SK-N-SH (cell line): ENCODE data around the gene HAUS1. TPM values are rescaled to one million over a fixed set of nuclear protein-coding genes. Genes with fewer than 3 reads are reported as not detected.
A peak's percentile ranks its signal among the peaks of the same experiment; 100 is the strongest.

Experiments used
- CTCF ChIA-PET: fragments of 300-600, 350-600 bp; formaldehyde crosslinking; extraction: SDS; loops from one replicate; lab custom pipeline; 2021; lab: Yijun Ruan, JAX
- POLR2A ChIA-PET: fragments of 350-600 bp; sonication (Branson Sonifier 250); formaldehyde crosslinking; extraction: SDS; loops from one replicate; lab custom pipeline; 2020; ENCODE audit warnings: antibody characterized with exemption, inconsistent platforms; lab: Yijun Ruan, JAX
- DNase-seq: peaks from one replicate; pipeline ENCODE4 v3.0.0; 2012
- H2AFZ ChIP-seq: fragments of 200-600 bp; sonication (generic); 2 replicates; pipeline ENCODE4 v1.8.1; 2016; ENCODE audit warnings: antibody characterized with exemption, mild to moderate bottlenecking, low read depth
- H3F3A ChIP-seq: fragments of 200-600 bp; sonication (generic); replicated peaks from 2 replicates; pipeline ENCODE3; 2016; ENCODE audit warnings: antibody characterized with exemption, mild to moderate bottlenecking; ENCODE audit not compliant: insufficient read depth
- H3K27ac ChIP-seq, 2 experiments: fragments of 200-500 bp in 1 of 2; fragments of 200-600 bp in 1 of 2; sonication (Bioruptor generic) in 1 of 2; sonication (generic), shearing (Covaris generic) in 1 of 2; 2 replicates each; pipeline versions ENCODE4 v1.5.1 to v1.6.1; 2014 to 2016; ENCODE audit warnings: low read depth in 2 of 2, inconsistent platforms in 1 of 2, low read length in 1 of 2, mild to moderate bottlenecking in 1 of 2, mixed read lengths in 1 of 2
- H3K27me3 ChIP-seq: fragments of 200-600 bp; sonication (generic), shearing (Covaris generic); 2 replicates; pipeline ENCODE4 v1.6.1; 2016; ENCODE audit warnings: mixed run types; ENCODE audit not compliant: insufficient read depth
- H3K36me3 ChIP-seq, 2 experiments: fragments of 200-500 bp in 1 of 2; fragments of 200-600 bp in 1 of 2; sonication (Bioruptor generic) in 1 of 2; sonication (generic) in 1 of 2; replicated peaks in 1 of 2; 2 replicates each; pipeline versions ENCODE3 to v1.5.1; 2014 to 2016; ENCODE audit warnings: low read length in 1 of 2, mild to moderate bottlenecking in 1 of 2; ENCODE audit not compliant: insufficient read depth in 2 of 2, control insufficient read depth in 1 of 2
- H3K4me1 ChIP-seq, 2 experiments: fragments of 200-500 bp in 1 of 2; fragments of 200-600 bp in 1 of 2; sonication (Bioruptor generic) in 1 of 2; sonication (generic), shearing (Covaris generic) in 1 of 2; 2 replicates each; pipeline versions ENCODE4 v1.5.1 to v1.6.1; 2014 to 2016; ENCODE audit warnings: low read depth in 1 of 2, low read length in 1 of 2, mixed run types in 1 of 2; ENCODE audit not compliant: insufficient read depth in 2 of 2, control insufficient read depth in 1 of 2
- H3K4me2 ChIP-seq: fragments of 200-600 bp; sonication (generic), shearing (Covaris generic); 2 replicates; pipeline ENCODE4 v1.6.1; 2017; ENCODE audit warnings: mixed run types
- H3K4me3 ChIP-seq, 2 experiments: fragments of 200-500 bp in 1 of 2; fragments of 200-600 bp in 1 of 2; sonication (Bioruptor generic) in 1 of 2; sonication (generic), shearing (Covaris generic) in 1 of 2; 2 replicates each; pipeline versions ENCODE4 v1.5.1 to v1.8.1; 2014 to 2016; ENCODE audit warnings: low read depth in 2 of 2, inconsistent platforms in 1 of 2, low read length in 1 of 2, mild to moderate bottlenecking in 1 of 2, mixed read lengths in 1 of 2, moderate library complexity in 1 of 2
- H3K79me2 ChIP-seq: fragments of 200-600 bp; sonication (generic); 2 replicates; pipeline ENCODE4 v1.8.1; 2017; ENCODE audit warnings: mild to moderate bottlenecking; ENCODE audit not compliant: insufficient read depth
- H3K9ac ChIP-seq: fragments of 200-600 bp; sonication (generic); 2 replicates; pipeline ENCODE4 v1.6.1; 2017; ENCODE audit warnings: mixed run types
- H3K9me2 ChIP-seq: fragments of 200-600 bp; sonication (generic); 2 replicates; pipeline ENCODE4 v1.6.1; 2017; ENCODE audit warnings: mixed run types
- H3K9me3 ChIP-seq: fragments of 200-600 bp; sonication (generic); 2 replicates; pipeline ENCODE4 v1.6.1; 2017; ENCODE audit warnings: mixed run types, mild to moderate bottlenecking, moderate library complexity
- H4K20me1 ChIP-seq: fragments of 200-600 bp; sonication (generic); 2 replicates; pipeline ENCODE4 v1.6.1; 2017; ENCODE audit warnings: mild to moderate bottlenecking, mixed run types; ENCODE audit not compliant: insufficient read depth
- EZH2phosphoT487 ChIP-seq: fragments of 200-600 bp; sonication (generic); IDR thresholded peaks from 2 replicates; pipeline ENCODE4 v1.6.1; 2017; ENCODE audit warnings: low read depth, mixed run types, mild to moderate bottlenecking, antibody characterized with exemption, moderate library complexity, borderline replicate concordance
- FOXM1 ChIP-seq: IDR thresholded peaks from 2 replicates; pipeline ENCODE4 v1.4.0; 2012; ENCODE audit warnings: low read depth, mild to moderate bottlenecking
- GATA2 ChIP-seq: sonication (generic); formaldehyde crosslinking; IDR thresholded peaks from 2 replicates; pipeline ENCODE4 v1.5.0; 2020; ENCODE audit warnings: mild to moderate bottlenecking, missing genetic modification reagents
- IRF3 ChIP-seq: fragments of 150-350 bp; IDR thresholded peaks from 2 replicates; pipeline ENCODE4 v1.6.1; 2016; ENCODE audit warnings: mild to moderate bottlenecking, low read depth, low read length
- MEF2A ChIP-seq: IDR thresholded peaks from 2 replicates; pipeline ENCODE4 v1.4.0; 2012; ENCODE audit warnings: low read depth, borderline replicate concordance
- MXI1 ChIP-seq: IDR thresholded peaks from 2 replicates; pipeline ENCODE4 v1.6.1; 2012; ENCODE audit warnings: mild to moderate bottlenecking, low read depth, low read length, improper control_type of control experiment
- NRF1 ChIP-seq: IDR thresholded peaks from 2 replicates; pipeline ENCODE4 v1.6.1; 2012; ENCODE audit warnings: low read depth, mild to moderate bottlenecking, low read length
- PBX3 ChIP-seq: IDR thresholded peaks from 2 replicates; pipeline ENCODE4; 2012
- RAD21 ChIP-seq: IDR thresholded peaks from 2 replicates; pipeline ENCODE4 v1.6.1; 2012; ENCODE audit warnings: mild to moderate bottlenecking, low read length
- RCOR1 ChIP-seq: fragments of 150-350 bp; IDR thresholded peaks from 2 replicates; pipeline ENCODE4 v1.6.1; 2017; ENCODE audit warnings: antibody characterized with exemption, low read length
- RFX5 ChIP-seq: IDR thresholded peaks from 2 replicates; pipeline ENCODE4 v1.6.1; 2012; ENCODE audit warnings: mild to moderate bottlenecking, improper control_type of control experiment, low read length
- RXRA ChIP-seq: IDR thresholded peaks from 2 replicates; pipeline ENCODE4 v1.4.0; 2012; ENCODE audit warnings: low read depth, mild to moderate bottlenecking, borderline replicate concordance
- SIN3A ChIP-seq: IDR thresholded peaks from 2 replicates; pipeline ENCODE4 v1.6.1; 2012; ENCODE audit warnings: low read depth, mild to moderate bottlenecking, low read length, moderate library complexity, borderline replicate concordance
- TAF1 ChIP-seq: IDR thresholded peaks from 2 replicates; pipeline ENCODE4 v1.6.1; 2012; ENCODE audit warnings: low read depth, mild to moderate bottlenecking, low read length, moderate library complexity, borderline replicate concordance
- TCF12 ChIP-seq: IDR thresholded peaks from 2 replicates; pipeline ENCODE4 v1.4.0; 2012
- TEAD4 ChIP-seq: IDR thresholded peaks from 2 replicates; pipeline ENCODE4 v1.4.0; 2012; ENCODE audit warnings: mild to moderate bottlenecking, borderline replicate concordance; ENCODE audit not compliant: insufficient read depth
- YY1 ChIP-seq: IDR thresholded peaks from 2 replicates; pipeline ENCODE4 v1.4.0; 2012; ENCODE audit warnings: low read depth, mild to moderate bottlenecking
- ZBTB33 ChIP-seq: IDR thresholded peaks from 2 replicates; pipeline ENCODE4 v1.4.0; 2012; ENCODE audit warnings: low read depth, borderline replicate concordance
- WGBS: methylation state at CpG from one replicate; pipeline ENCODE4 v1.1.6; 2017; ENCODE audit warnings: low lambda C conversion rate; 5-methylcytosine and 5-hydroxymethylcytosine counted together
- polyA plus RNA-seq, 3 experiments: library from polyadenylated mRNA; depleted of rRNA; stranded (reverse); fragments of >200 nt; gene quantifications; 2 replicates each; pipeline ENCODE4 v1.2.3, GENCODE V29; 2012
- TF ChIP-seq, protein P1 (sequence below): IDR thresholded peaks from 2 replicates; pipeline ENCODE4 v1.4.0; 2012; ENCODE audit warnings: low read depth
- TF ChIP-seq, protein P2 (sequence below): IDR thresholded peaks from 2 replicates; pipeline ENCODE4 v1.4.0; 2012; ENCODE audit warnings: low read depth, borderline replicate concordance

The HAUS1 gene
- polyA plus RNA-seq, 1 of the 3 experiments (the other 2 are of a cell fraction), result 55.2 TPM

DNA sequence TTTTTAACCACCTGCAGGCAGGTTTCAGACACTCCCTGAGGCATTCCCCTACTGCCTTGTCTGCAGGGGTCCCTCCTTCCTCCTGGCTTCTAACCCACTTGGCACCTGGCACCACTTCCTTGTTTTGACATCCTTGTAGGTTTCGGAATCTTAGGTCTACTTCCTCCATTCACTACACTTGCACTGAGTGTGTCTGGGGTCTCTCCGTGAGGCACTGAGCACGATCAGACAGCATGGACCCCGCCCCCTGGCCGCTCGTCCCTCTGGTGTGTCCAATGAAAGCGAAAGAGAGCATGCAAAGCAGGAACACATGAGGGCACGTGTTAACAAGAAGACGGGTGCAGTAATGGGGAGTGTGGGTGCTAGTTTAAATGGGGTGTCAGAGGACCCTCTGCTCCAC, 63.8 kb downstream of the HAUS1 start:
- Histone ChIP-seq H3K4me1 (peaks cover 1 to 9% of the 10 kb centered on the region in 2 experiments; a peak in 2 of 4 replicates), H3K9ac (no peak overlapping the region), H4K20me1 (no peaks in the 10 kb centered on the region), H3K9me3 (no peaks in the 10 kb centered on the region), H3K9me2 (no peaks in the 10 kb centered on the region), H3K4me3 (no peak overlapping the region), H3F3A (peaks cover 9% of the 10 kb centered on the region), H3K79me2 (no peaks in the 10 kb centered on the region), H3K36me3 (no peaks in the 10 kb centered on the region), H2AFZ (no peak overlapping the region), H3K27ac (no peak overlapping the region), H3K27me3 (no peaks in the 10 kb centered on the region), H3K4me2 (no peak overlapping the region)
- WGBS, result 96% methylated on average over 9 of the region's 9 CpGs
- ChIA-PET POLR2A (no interaction called here), CTCF (no interaction called here)
- TF ChIP-seq EZH2phosphoT487 (no peak), RAD21 (no peak), MEF2A (no peak), FOXM1 (no peak), YY1 (no peak), TEAD4 (no peak), SIN3A (no peak), ZBTB33 (no peak), GATA2 (CRISPR knock-in tag) (no peak)
- TF ChIP-seq, protein P1, sequence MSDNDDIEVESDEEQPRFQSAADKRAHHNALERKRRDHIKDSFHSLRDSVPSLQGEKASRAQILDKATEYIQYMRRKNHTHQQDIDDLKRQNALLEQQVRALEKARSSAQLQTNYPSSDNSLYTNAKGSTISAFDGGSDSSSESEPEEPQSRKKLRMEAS, result no peak
- TF ChIP-seq, protein P2, sequence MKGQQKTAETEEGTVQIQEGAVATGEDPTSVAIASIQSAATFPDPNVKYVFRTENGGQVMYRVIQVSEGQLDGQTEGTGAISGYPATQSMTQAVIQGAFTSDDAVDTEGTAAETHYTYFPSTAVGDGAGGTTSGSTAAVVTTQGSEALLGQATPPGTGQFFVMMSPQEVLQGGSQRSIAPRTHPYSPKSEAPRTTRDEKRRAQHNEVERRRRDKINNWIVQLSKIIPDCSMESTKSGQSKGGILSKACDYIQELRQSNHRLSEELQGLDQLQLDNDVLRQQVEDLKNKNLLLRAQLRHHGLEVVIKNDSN, result no peak
- DNase-seq, result no peak

GRCh38 chr18:46169464-46169941, 65.3 kb downstream of the HAUS1 start:
- H3K9me2 ChIP-seq, result no peaks in the 10 kb centered on the region
- peak overlapping the region; percentile 75 for H2AFZ ChIP-seq
- H3K4me2 ChIP-seq, result no peak overlapping the region
- POLR2A ChIA-PET, result no interaction called here
- no peaks in the 10 kb centered on the region for H3K9me3 ChIP-seq
- peak overlapping the region in 1 of 2 experiments; percentile 60; a peak in 2 of 4 replicates for H3K27ac ChIP-seq
- peaks cover 17% of the 10 kb centered on the region for H3F3A ChIP-seq
- CTCF ChIA-PET, result interaction anchor here (0.6 to 1.5 kb wide), 2 partner anchors 453 to 489 kb away, joined by 3 to 10 read pairs; no protein-coding TSS in a partner anchor
- peaks cover 4 to 9% of the 10 kb centered on the region in 2 experiments; a peak in 2 of 4 replicates for H3K4me1 ChIP-seq
- DNase-seq, result no peak
- H3K9ac ChIP-seq, result no peak overlapping the region
- no peaks in the 10 kb centered on the region for H3K27me3 ChIP-seq
- H3K36me3 ChIP-seq, result no peaks in the 10 kb centered on the region
- peaks cover 2% of the 10 kb centered on the region; the same call in 1 of the 2 replicates for H4K20me1 ChIP-seq
- WGBS, result 45% methylated on average over 3 of the region's 6 CpGs
- no peak overlapping the region for H3K4me3 ChIP-seq
- H3K79me2 ChIP-seq, result peaks cover 6% of the 10 kb centered on the region
- TF ChIP-seq RXRA (no peak), IRF3 (no peak), TEAD4 (no peak), NRF1 (no peak), TCF12 (0 out of 2 replicates have a peak, but pooled peaks have one; percentile 29), SIN3A (no peak), RCOR1 (no peak), PBX3 (no peak), TAF1 (no peak), MXI1 (no peak), RFX5 (no peak), YY1 (no peak; the same call in 1 of the 2 replicates), RAD21 (no peak)
- TF ChIP-seq, protein P1, result peak; percentile 86
- TF ChIP-seq, protein P2, result no peak
